Trophoblast cell (in vitro differentiated cells and primary cell): ENCODE measurements around the gene HYOU1.

Experiments used
- DNase-seq, 2 donors: peaks; one replicate each; pipeline ENCODE4 v3.0.0-alpha.2; 2016
- H2AFZ ChIP-seq: 2 replicates; pipeline ENCODE4 v1.6.1; 2013; ENCODE audit warnings: low read length, moderate library complexity, mild to moderate bottlenecking; ENCODE audit not compliant: insufficient read depth, poor library complexity
- H2AK5ac ChIP-seq: 2 replicates; pipeline ENCODE4 v1.6.1; 2013; ENCODE audit warnings: mild to moderate bottlenecking, low read length
- H2BK120ac ChIP-seq: 2 replicates; pipeline ENCODE4 v1.6.1; 2013; ENCODE audit warnings: low read length, mild to moderate bottlenecking, moderate library complexity; ENCODE audit not compliant: insufficient read depth, poor library complexity
- H2BK12ac ChIP-seq: 2 replicates; pipeline ENCODE4 v1.6.1; 2013; ENCODE audit warnings: mild to moderate bottlenecking, low read length, moderate library complexity
- H2BK5ac ChIP-seq: 2 replicates; pipeline ENCODE4 v1.6.1; 2013; ENCODE audit warnings: low read length, low read depth, moderate library complexity, mild to moderate bottlenecking; ENCODE audit not compliant: poor library complexity
- H3K14ac ChIP-seq: 2 replicates; pipeline ENCODE4 v1.6.1; 2013; ENCODE audit warnings: mild to moderate bottlenecking, low read length
- H3K18ac ChIP-seq: 2 replicates; pipeline ENCODE4 v1.6.1; 2013; ENCODE audit warnings: mild to moderate bottlenecking, low read length
- H3K23ac ChIP-seq: 2 replicates; pipeline ENCODE4 v1.6.1; 2013; ENCODE audit warnings: low read length
- H3K27ac ChIP-seq: 2 replicates; pipeline ENCODE4 v1.5.1; 2013; ENCODE audit warnings: low read depth, mild to moderate bottlenecking, inconsistent platforms, low read length, moderate library complexity
- H3K27me3 ChIP-seq: 2 replicates; pipeline ENCODE4 v1.6.1; 2013; ENCODE audit warnings: inconsistent platforms, mild to moderate bottlenecking, low read length, moderate library complexity; ENCODE audit not compliant: insufficient read depth
- H3K36me3 ChIP-seq, 2 experiments: 1 replicate in 1 of 2; 2 replicates in 1 of 2; pipeline ENCODE4 v1.6.1; 2013; ENCODE audit warnings: low read length in 2 of 2, mild to moderate bottlenecking in 2 of 2, moderate library complexity in 1 of 2; ENCODE audit not compliant: insufficient read depth in 2 of 2, control insufficient read depth in 1 of 2
- H3K4ac ChIP-seq: 2 replicates; pipeline ENCODE4 v1.6.1; 2013; ENCODE audit warnings: low read depth, mild to moderate bottlenecking, low read length, moderate library complexity
- H3K4me1 ChIP-seq, 2 experiments: 1 replicate in 1 of 2; 2 replicates in 1 of 2; pipeline ENCODE4 v1.6.1; 2013; ENCODE audit warnings: low read length in 2 of 2, mild to moderate bottlenecking in 2 of 2, moderate library complexity in 1 of 2; ENCODE audit not compliant: insufficient read depth in 2 of 2, control insufficient read depth in 1 of 2
- H3K4me2 ChIP-seq: 2 replicates; pipeline ENCODE4 v1.6.1; 2013; ENCODE audit warnings: inconsistent platforms, mild to moderate bottlenecking, low read length, moderate library complexity
- H3K4me3 ChIP-seq: 2 replicates; pipeline ENCODE4 v1.5.1; 2013; ENCODE audit warnings: mild to moderate bottlenecking, low read depth, low read length, inconsistent platforms
- H3K79me1 ChIP-seq: one replicate; pipeline ENCODE4 v1.6.1; 2013; ENCODE audit warnings: low read length
- H3K79me2 ChIP-seq: 2 replicates; pipeline ENCODE4 v1.6.1; 2013; ENCODE audit warnings: low read length, mild to moderate bottlenecking; ENCODE audit not compliant: control insufficient read depth, insufficient read depth, poor library complexity
- H3K9ac ChIP-seq: 2 replicates; pipeline ENCODE4 v1.6.1; 2013; ENCODE audit warnings: mild to moderate bottlenecking, low read length
- H3K9me3 ChIP-seq: 2 replicates; pipeline ENCODE4 v1.6.1; 2013; ENCODE audit warnings: low read depth, mild to moderate bottlenecking, control low read depth, inconsistent platforms, low read length; ENCODE audit not compliant: insufficient read depth
- H4K12ac ChIP-seq: 2 replicates; pipeline ENCODE4 v1.6.1; 2013; ENCODE audit warnings: low read depth, mild to moderate bottlenecking, low read length, moderate library complexity
- H4K8ac ChIP-seq: 2 replicates; pipeline ENCODE4 v1.6.1; 2013; ENCODE audit warnings: low read depth, mild to moderate bottlenecking, low read length, moderate library complexity
- H4K91ac ChIP-seq: one replicate; pipeline ENCODE4 v1.6.1; 2013; ENCODE audit warnings: low read depth, mild to moderate bottlenecking, low read length, moderate library complexity
- WGBS: extraction: QIAGEN DNeasy Blood & Tissue Kit; methylation state at CpG from one replicate; pipeline ENCODE4 v1.1.7; 2013; ENCODE audit warnings: missing lambda C conversion rate; ENCODE audit not compliant: insufficient read length, insufficient coverage; ENCODE audit errors: extremely low coverage; 5-methylcytosine and 5-hydroxymethylcytosine counted together

HYOU1 gene

GRCh38 chr11:119014209-119014924 lies 42.6 kb downstream of the HYOU1 start:
- no CpG with 5 or more reads among the region's 17 CpGs for WGBS
- Histone ChIP-seq H3K9ac (no peak overlapping the region), H3K4me1 (peaks cover 0 to 2% of the 10 kb centered on the region in 2 experiments), H4K12ac (no peak overlapping the region), H3K4ac (no peak overlapping the region), H3K79me2 (peaks cover 11% of the 10 kb centered on the region), H3K27me3 (no peaks in the 10 kb centered on the region), H3K4me2 (no peak overlapping the region), H2BK120ac (no peak overlapping the region), H2BK5ac (no peak overlapping the region), H3K23ac (no peak overlapping the region), H3K79me1 (peaks cover 8% of the 10 kb centered on the region), H3K4me3 (no peak overlapping the region), H2BK12ac (no peak overlapping the region), H2AFZ (no peak overlapping the region), H3K27ac (no peak overlapping the region), H3K18ac (no peak overlapping the region), H4K91ac (no peak overlapping the region), H3K9me3 (peaks cover 2% of the 10 kb centered on the region), H4K8ac (no peak overlapping the region), H3K36me3 (peaks cover 32 to 56% of the 10 kb centered on the region in 2 experiments), H2AK5ac (no peak overlapping the region), H3K14ac (no peak overlapping the region)
- peak in 1 of 2 donors; percentile 6 for DNase-seq

- H3K79me1 ChIP-seq, result no peaks in the 10 kb centered on the region
- H3K4ac ChIP-seq, result no peak overlapping the region
- no peak overlapping the region for H2BK12ac ChIP-seq
Measured at GRCh38 chr11:119012629-119013170, 44.3 kb downstream of the HYOU1 start.

GRCh38 chr11:119011476-119012053 lies 45.4 kb downstream of the HYOU1 start:
- Histone ChIP-seq H3K18ac (no peak overlapping the region), H3K9ac (no peak overlapping the region), H2AK5ac (no peak overlapping the region), H4K8ac (no peak overlapping the region), H3K79me1 (no peaks in the 10 kb centered on the region), H3K36me3 (peaks cover 44 to 68% of the 10 kb centered on the region in 2 experiments), H3K4me1 (no peaks in the 10 kb centered on the region), H3K4me2 (no peak overlapping the region), H3K27me3 (no peaks in the 10 kb centered on the region), H3K9me3 (peaks cover 1% of the 10 kb centered on the region), H3K27ac (no peak overlapping the region), H2BK5ac (no peak overlapping the region), H3K23ac (no peak overlapping the region), H2BK12ac (no peak overlapping the region), H2AFZ (no peak overlapping the region), H3K79me2 (no peaks in the 10 kb centered on the region), H3K4me3 (no peak overlapping the region), H3K4ac (no peak overlapping the region), H4K12ac (no peak overlapping the region), H2BK120ac (no peak overlapping the region), H3K14ac (no peak overlapping the region), H4K91ac (no peak overlapping the region)
- no CpG with 5 or more reads among the region's 6 CpGs for WGBS
- no peak for DNase-seq

More at GRCh38 chr11:119012629-119013170, 44.3 kb downstream of the HYOU1 start:
- Histone ChIP-seq H3K4me3 (no peak overlapping the region), H3K4me1 (no peaks in the 10 kb centered on the region), H4K12ac (no peak overlapping the region), H3K4me2 (no peak overlapping the region), H3K14ac (no peak overlapping the region), H3K79me2 (peaks cover 5% of the 10 kb centered on the region), H2AFZ (no peak overlapping the region), H2BK5ac (no peak overlapping the region), H4K91ac (no peak overlapping the region), H3K9ac (no peak overlapping the region), H3K9me3 (peaks cover 2% of the 10 kb centered on the region), H3K18ac (no peak overlapping the region), H2BK120ac (no peak overlapping the region), H3K27ac (no peak overlapping the region), H2AK5ac (no peak overlapping the region), H4K8ac (no peak overlapping the region), H3K27me3 (no peaks in the 10 kb centered on the region), H3K23ac (peak overlapping the region; percentile 15), H3K36me3 (peaks cover 38 to 60% of the 10 kb centered on the region in 2 experiments)
- no CpG with 5 or more reads among the region's 3 CpGs for WGBS
- no peak for DNase-seq

- Histone ChIP-seq H3K27ac (no peak overlapping the region), H3K9ac (no peak overlapping the region), H3K23ac (no peak overlapping the region), H2BK120ac (no peak overlapping the region), H3K4me2 (no peak overlapping the region), H3K79me2 (no peaks in the 10 kb centered on the region), H3K4ac (no peak overlapping the region), H2BK12ac (no peak overlapping the region), H2BK5ac (no peak overlapping the region), H3K9me3 (no peaks in the 10 kb centered on the region), H3K4me1 (no peaks in the 10 kb centered on the region), H4K91ac (no peak overlapping the region), H4K12ac (no peak overlapping the region), H3K27me3 (no peaks in the 10 kb centered on the region), H3K79me1 (no peaks in the 10 kb centered on the region), H3K18ac (no peak overlapping the region), H2AK5ac (no peak overlapping the region), H3K4me3 (no peak overlapping the region), H3K36me3 (peaks cover 53 to 60% of the 10 kb centered on the region in 2 experiments), H3K14ac (no peak overlapping the region), H4K8ac (no peak overlapping the region), H2AFZ (no peak overlapping the region)
- DNase-seq, result no peak
- WGBS, result no CpG with 5 or more reads among the region's 4 CpGs
Measured at GRCh38 chr11:119006656-119007055, 50.3 kb downstream of the HYOU1 start.
